Stomach smooth muscle (tissue), 2 donors: Measurements from ENCODE around the gene COQ3.

ENCODE experiments used
- H3K27ac ChIP-seq: one replicate; pipeline ENCODE4 v1.7.0; 2013; ENCODE audit warnings: mild to moderate bottlenecking, low read length, inconsistent platforms
- H3K27me3 ChIP-seq, 2 donors: one replicate each; pipeline ENCODE4 v1.7.0; 2013; ENCODE audit warnings: low read length in 2 of 2; ENCODE audit not compliant: insufficient read depth in 2 of 2, control insufficient read depth in 1 of 2
- H3K36me3 ChIP-seq, 2 donors: one replicate each; pipeline ENCODE4 v1.7.0; 2013; ENCODE audit warnings: low read length in 2 of 2; ENCODE audit not compliant: control insufficient read depth in 2 of 2, insufficient read depth in 2 of 2
- H3K4me1 ChIP-seq: one replicate; pipeline ENCODE4 v1.7.0; 2013; ENCODE audit warnings: low read length; ENCODE audit not compliant: control insufficient read depth, insufficient read depth
- H3K4me3 ChIP-seq, 2 donors: one replicate each; pipeline ENCODE4 v1.7.0; 2013; ENCODE audit warnings: low read length in 2 of 2
- H3K9ac ChIP-seq, 2 donors: one replicate each; pipeline ENCODE4 v1.7.0; 2013; ENCODE audit warnings: low read length in 2 of 2, mild to moderate bottlenecking in 1 of 2
- H3K9me3 ChIP-seq, 2 donors: one replicate each; pipeline ENCODE4 v1.7.0; 2013; ENCODE audit warnings: low read length in 2 of 2; ENCODE audit not compliant: control insufficient read depth in 2 of 2
- donor health status: healthy.
- donor health status: Pancreatic carcinoma.

COQ3 gene

DNA sequence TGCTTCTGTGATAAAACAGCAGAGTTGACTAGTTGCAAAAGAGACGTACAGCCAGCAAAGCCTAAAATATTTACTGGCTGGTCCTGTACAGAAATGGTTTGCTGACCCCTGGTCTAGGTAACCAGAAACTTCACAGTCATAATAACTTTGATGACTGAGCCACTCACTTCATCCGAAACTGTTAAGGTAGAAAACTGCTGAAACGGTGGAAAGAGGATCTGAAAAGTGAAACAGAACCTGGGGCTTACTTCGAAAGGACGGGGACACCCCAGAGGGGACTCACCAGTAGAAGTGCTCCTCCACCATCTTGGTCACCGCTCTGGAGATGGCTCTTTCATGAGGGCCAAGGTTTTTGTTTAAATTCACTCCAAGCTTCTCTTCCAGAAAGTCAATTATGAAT lies 60.9 kb downstream of the COQ3 start:
- H3K9me3 ChIP-seq, result no peaks in the 10 kb centered on the region
- H3K4me3 ChIP-seq, result no peak overlapping the region
- no peak overlapping the region for H3K9ac ChIP-seq
- H3K4me1 ChIP-seq, result peaks cover 8% of the 10 kb centered on the region
- no peaks in the 10 kb centered on the region for H3K27me3 ChIP-seq
- peaks cover 0 to 6% of the 10 kb centered on the region in 2 donors for H3K36me3 ChIP-seq
- H3K27ac ChIP-seq, result no peak overlapping the region

GRCh38 chr6:99331531-99331930 lies 62.5 kb downstream of the COQ3 start:
- peaks cover 10 to 11% of the 10 kb centered on the region in 2 donors for H3K36me3 ChIP-seq
- H3K27me3 ChIP-seq, result no peaks in the 10 kb centered on the region
- no peaks in the 10 kb centered on the region for H3K9me3 ChIP-seq
- H3K9ac ChIP-seq, result no peak overlapping the region
- H3K27ac ChIP-seq, result no peak overlapping the region
- H3K4me1 ChIP-seq, result peaks cover 7% of the 10 kb centered on the region
- no peak overlapping the region for H3K4me3 ChIP-seq

GRCh38 chr6:99330159-99330558 lies 63.8 kb downstream of the COQ3 start:
- Histone ChIP-seq H3K36me3 (peaks cover 10 to 13% of the 10 kb centered on the region in 2 donors), H3K4me3 (no peak overlapping the region), H3K9me3 (no peaks in the 10 kb centered on the region), H3K27ac (no peak overlapping the region), H3K27me3 (no peaks in the 10 kb centered on the region), H3K9ac (no peak overlapping the region), H3K4me1 (peaks cover 7% of the 10 kb centered on the region)

- peaks cover 3% of the 10 kb centered on the region for H3K4me1 ChIP-seq
- H3K36me3 ChIP-seq, result peaks cover 25 to 31% of the 10 kb centered on the region in 2 donors
- H3K9me3 ChIP-seq, result no peaks in the 10 kb centered on the region
- H3K4me3 ChIP-seq, result no peak overlapping the region
- no peak overlapping the region for H3K9ac ChIP-seq
- no peak overlapping the region for H3K27ac ChIP-seq
- H3K27me3 ChIP-seq, result no peaks in the 10 kb centered on the region
Measured at GRCh38 chr6:99324996-99325395, 69.0 kb downstream of the COQ3 start.
